HG02623 (cell line): Measurements from ENCODE around the gene PRKG1.

Source experiments
- ATAC-seq: cut with Tn5 transposase; IDR thresholded peaks from one replicate; pipeline ENCODE4 v1.9.1; 2021; ENCODE audit warnings: moderate library complexity; ENCODE audit not compliant: unreplicated experiment

Gene PRKG1

DNA sequence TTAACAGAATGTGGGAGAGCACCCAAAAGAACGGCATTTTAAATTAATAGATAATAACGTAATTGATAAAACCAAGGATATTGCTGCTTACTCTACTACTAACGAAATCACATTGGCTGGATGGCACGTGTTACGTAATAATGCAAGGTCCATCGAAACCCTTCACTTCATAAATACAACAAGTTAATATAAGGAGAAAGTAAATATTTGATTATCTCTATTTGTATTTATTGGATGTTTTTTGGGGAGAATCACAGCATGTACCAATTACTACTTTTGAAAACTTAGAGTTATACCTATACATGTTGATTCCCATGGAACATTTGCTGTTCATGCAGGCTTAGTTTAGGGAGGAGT, 1.6 kb downstream of the PRKG1 start:
- ATAC-seq, result no peak

- no peak for ATAC-seq
Observed at GRCh38 chr10:51076299-51076841, 2.1 kb downstream of the PRKG1 start.

- no peak for ATAC-seq
Observed at GRCh38 chr10:51077074-51077473, 2.8 kb downstream of the PRKG1 start.

GRCh38 chr10:51077507-51077906, 3.2 kb downstream of the PRKG1 start:
- no peak for ATAC-seq

- ATAC-seq, result no peak
Observed at GRCh38 chr10:51079331-51079730, 5.0 kb downstream of the PRKG1 start.

- ATAC-seq, result no peak
Observed at GRCh38 chr10:51079766-51080165, 5.5 kb downstream of the PRKG1 start.

DNA sequence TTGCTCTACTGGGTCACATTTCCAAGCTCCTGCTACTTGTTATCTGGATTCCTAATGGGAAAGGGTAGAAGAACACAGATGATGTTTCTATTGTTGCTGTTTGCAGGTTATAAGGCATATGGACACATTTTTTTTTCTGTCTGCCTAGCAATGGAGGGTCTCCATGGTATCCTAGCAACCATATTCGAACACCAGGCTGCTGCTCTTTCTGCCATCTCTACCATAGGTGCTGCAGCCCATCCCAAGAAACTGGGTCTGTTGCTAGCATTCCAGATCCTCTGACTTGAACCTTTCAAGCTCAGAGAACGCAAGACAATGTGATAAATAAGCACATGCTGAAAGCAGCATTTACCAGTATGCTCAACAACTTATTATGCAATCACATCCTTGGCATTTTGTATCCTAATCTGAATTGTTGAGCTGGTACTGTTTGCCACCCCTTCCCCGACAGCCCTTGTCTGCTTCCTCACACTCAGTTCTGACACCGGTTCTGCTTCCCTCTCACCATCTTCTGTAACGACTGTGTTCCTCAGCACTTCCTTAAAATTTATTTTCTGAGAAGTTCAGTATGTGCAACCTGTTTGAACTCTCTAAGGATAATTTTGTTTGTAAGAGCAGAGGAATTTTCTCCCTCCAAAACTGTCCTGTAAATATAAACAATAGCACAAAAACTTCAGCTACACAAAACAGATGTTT, 6.2 kb downstream of the PRKG1 start:
- no peak for ATAC-seq

DNA sequence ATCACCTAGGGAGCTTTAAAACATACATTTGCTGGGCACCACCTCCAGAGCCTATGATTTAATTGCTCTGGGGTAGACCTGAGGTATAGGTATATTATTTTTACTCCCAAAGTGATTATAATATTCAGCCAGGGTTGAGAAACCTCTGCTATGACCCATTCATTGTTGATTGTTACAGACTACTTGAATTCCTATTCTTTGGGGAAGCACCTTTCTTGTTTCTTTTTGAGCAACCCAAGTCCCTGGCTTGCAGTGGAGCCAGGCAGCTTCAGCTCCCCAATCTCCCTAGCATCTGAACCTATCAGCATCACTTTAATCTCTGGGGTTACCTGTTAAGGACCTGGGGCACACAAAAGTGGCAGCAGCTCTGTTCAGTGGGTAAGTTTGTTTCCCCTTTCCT, 8.6 kb downstream of the PRKG1 start:
- no peak for ATAC-seq

GRCh38 chr10:51083356-51083853, 9.1 kb downstream of the PRKG1 start:
- no peak for ATAC-seq

GRCh38 chr10:51085204-51085603, 10.9 kb downstream of the PRKG1 start:
- ATAC-seq, result no peak

DNA sequence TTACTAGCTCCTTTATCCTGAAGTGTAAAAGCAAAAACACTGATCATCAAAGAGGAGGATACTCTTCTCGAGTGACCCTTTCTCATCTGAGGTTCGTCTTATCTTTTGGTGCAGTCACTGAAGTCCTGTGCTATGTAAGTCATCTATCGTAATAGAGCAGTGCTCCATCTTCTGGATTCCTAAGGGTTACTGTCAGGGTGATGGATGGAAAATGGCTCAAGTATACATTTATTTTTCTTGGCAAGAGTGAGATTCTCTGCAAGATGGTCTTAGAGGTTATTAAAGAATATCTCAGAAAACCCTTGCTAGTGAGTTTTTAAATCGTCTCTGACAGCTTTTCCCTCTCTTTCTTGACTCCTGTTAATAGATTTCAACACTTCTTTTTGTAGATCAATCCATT, 12.4 kb downstream of the PRKG1 start:
- no peak for ATAC-seq

DNA sequence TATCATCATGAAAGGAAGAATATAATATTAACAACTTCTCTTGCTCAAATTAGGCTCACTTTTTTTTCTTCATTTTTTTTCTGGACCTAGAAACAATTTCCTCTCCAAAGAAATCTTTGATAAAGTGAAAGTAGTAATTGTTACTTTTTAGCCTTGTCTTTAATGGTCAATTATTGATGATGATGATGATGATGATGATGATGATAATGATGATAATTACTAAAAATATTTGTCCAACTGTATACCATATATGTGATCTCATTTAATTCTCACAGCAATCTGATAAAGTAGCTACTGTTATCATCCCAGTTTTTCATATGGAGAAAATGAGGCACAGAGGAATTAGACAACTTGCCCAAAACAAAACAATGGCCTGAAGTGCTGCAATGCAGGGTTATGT, 12.8 kb downstream of the PRKG1 start:
- ATAC-seq, result no peak

DNA sequence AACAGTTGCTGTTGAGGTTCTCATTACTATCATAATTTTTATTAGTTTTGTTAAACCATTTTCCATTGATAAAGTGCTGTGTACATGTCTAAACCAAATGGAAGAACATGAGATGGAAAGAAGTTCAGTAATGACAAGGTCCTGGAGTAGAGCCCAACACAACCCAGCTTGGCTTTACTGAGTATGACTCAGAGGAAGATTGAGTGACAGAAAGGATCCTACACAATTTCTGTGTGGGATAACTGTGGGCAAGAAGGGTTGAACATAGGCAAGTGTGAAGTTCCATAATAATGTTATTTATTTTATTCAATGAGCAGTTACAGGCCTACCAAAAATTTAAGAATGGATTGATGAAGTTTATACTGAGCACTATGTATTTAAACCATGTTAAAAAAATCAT, 15.9 kb downstream of the PRKG1 start:
- ATAC-seq, result no peak

DNA sequence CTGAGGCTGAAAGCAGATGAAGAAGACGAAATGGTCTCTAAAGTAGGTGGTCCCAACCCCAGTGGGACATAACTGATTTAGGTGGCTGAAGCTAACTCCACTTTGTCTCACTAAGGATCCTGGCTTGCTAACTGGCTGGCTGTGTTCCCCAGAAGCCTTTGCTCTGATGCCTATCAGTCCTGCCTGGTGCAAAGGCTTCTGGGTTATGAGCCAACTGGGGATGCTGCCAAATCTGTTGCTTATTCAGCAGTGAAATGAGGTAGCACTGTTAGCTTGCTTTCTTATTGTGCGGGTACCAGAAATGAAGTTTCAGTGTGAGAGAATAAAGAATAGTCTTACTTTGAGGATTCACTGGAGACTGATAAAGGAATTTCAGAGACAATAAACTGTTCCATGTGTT, 18.1 kb downstream of the PRKG1 start:
- ATAC-seq, result no peak

DNA sequence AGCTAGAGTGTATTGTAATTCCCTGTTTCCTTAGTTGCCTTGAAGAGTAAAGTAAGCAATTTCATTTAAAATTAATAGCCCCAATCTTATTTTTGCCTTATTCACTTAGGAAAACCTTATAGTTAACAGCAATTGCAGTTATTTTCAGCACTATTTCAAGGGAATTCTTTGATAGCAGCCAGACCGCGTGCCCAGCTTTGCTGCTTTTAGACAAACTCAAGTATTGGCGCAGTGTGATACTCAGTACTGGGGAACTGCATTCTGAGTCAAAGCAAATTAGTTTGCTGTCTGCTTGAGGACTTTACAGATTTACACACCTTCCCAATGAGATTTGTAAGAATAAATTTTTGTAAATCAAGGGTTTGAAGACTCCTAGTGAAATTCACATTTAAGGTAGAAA, 21.2 kb downstream of the PRKG1 start:
- ATAC-seq, result no peak

- ATAC-seq, result no peak
Observed at GRCh38 chr10:51097546-51097945, 23.3 kb downstream of the PRKG1 start.

- ATAC-seq, result no peak
Observed at GRCh38 chr10:51100221-51100620, 25.9 kb downstream of the PRKG1 start.

DNA sequence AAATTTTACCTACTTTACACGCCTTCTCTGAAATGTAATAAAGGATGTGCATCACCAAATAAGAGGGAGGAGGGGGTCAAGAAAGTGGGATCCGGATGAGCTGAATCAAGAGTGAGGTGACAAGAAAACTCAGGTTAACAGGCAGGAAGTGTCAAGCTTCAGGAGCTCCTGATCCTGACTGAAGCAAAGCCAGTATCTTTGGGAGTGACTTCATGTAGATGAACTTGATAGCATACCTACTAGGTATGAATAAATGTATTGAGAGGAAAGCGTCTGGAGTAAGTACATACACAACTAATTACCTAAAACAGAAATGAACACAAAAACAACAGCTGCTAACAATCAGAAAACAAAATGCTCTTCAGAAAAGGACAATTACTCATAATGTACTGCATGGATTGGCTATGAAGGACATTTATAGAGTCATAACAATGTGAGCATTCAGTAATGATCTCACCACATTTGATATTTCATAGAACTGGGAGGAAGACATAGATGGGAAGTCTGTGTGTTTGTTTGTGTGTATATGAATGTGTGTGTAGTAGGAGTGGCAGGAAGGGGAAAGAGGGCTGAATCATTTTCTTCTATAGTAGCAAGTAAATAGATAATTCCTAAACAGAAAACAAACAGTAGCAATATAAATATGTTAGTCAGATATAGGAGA, 29.4 kb downstream of the PRKG1 start:
- no peak for ATAC-seq

- no peak for ATAC-seq
Observed at GRCh38 chr10:51106311-51106945, 32.1 kb downstream of the PRKG1 start.

DNA sequence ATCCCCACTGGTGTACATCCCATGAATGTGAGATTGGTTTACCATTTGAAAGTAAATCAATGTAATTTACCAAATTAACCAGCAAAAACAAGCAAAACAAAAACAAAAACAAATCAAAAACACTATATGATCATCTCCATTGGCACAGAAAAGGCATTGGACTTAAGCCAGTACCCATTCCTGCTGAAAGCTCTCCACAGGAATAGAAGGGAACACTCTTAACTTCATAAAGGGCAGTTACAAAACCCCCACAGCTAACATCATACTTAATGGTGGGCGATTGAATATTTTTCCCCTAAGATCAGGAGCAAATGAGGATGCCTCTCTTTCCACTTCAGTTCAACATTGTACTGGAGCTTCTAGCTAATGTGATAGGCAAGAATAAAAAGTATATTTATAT, 34.1 kb downstream of the PRKG1 start:
- no peak for ATAC-seq

DNA sequence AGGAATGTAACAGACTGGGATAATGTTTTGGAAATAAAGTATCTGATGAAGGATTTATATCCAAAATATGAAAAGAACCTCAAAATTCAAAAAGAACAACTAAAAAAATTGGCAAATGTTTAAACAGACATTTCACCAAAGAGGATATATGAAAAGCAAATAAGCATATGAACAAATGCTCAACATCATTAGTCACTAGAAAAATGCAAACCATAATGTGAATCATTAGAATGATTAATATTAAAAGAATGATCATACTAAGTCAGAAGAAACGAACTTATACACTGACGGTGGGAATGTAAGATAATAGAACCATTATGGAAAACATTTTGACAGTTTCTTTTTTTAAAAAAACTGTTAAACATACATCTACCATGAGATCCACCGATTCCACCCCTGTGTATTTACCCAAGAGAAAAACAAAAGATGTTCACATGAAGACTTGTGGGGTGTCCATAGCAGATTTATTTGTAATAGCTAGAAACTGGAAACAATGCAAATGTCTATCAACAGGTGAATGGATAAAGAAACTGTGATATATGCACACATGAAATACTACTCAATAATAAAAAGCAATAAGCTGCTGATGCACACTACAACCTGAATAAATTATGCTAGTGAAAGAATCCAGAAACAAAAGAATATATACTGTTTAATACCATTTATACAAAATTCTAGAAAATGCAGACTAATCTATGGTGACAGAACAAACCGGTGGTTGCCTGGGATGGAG, 35.7 kb downstream of the PRKG1 start:
- ATAC-seq, result no peak
